BE2C (cell line): ENCODE results near the gene OPHN1.

Experiments
- DNase-seq: peaks from one replicate; pipeline ENCODE4 v3.0.0-alpha.2; 2020
- H3K27me3 ChIP-seq: fragments of 250-450 bp; sonication (Bioruptor Pico); 2 replicates; pipeline ENCODE4 v1.5.1; 2020; ENCODE audit warnings: mild to moderate bottlenecking
- H3K36me3 ChIP-seq: fragments of 250-450 bp; sonication (Bioruptor Pico); 2 replicates; pipeline ENCODE4 v1.5.1; 2020; ENCODE audit warnings: mild to moderate bottlenecking
- H3K4me1 ChIP-seq: fragments of 250-450 bp; sonication (Bioruptor Pico); 2 replicates; pipeline ENCODE4 v1.5.1; 2020
- H3K4me3 ChIP-seq: 2 replicates; pipeline ENCODE4 v1.5.1; 2011; ENCODE audit warnings: low read depth, low read length
- H3K9me3 ChIP-seq: fragments of 250-450 bp; sonication (Bioruptor Pico); 2 replicates; pipeline ENCODE4 v1.5.1; 2020
- CTCF ChIP-seq: IDR thresholded peaks from 2 replicates; pipeline ENCODE4 v1.5.1; 2012; ENCODE audit warnings: mild to moderate bottlenecking, low read depth, low read length

Gene OPHN1

GRCh38 chrX:68411729-68412128, 21.6 kb downstream of the OPHN1 start:
- Histone ChIP-seq H3K36me3 (no peaks in the 10 kb centered on the region), H3K4me3 (no peak overlapping the region), H3K4me1 (no peaks in the 10 kb centered on the region), H3K9me3 (no peaks in the 10 kb centered on the region), H3K27me3 (no peaks in the 10 kb centered on the region)
- DNase-seq = no peak
- TF ChIP-seq CTCF = no peak

GRCh38 chrX:68409194-68409593, 24.1 kb downstream of the OPHN1 start:
- no peak for TF ChIP-seq CTCF
- DNase-seq = no peak
- H3K4me3 ChIP-seq = no peak overlapping the region
- H3K4me1 ChIP-seq = no peaks in the 10 kb centered on the region
- no peaks in the 10 kb centered on the region for H3K27me3 ChIP-seq
- no peaks in the 10 kb centered on the region for H3K9me3 ChIP-seq
- no peaks in the 10 kb centered on the region for H3K36me3 ChIP-seq

GRCh38 chrX:68403522-68403921, 29.8 kb downstream of the OPHN1 start:
- DNase-seq = no peak
- H3K36me3 ChIP-seq = no peaks in the 10 kb centered on the region
- no peaks in the 10 kb centered on the region for H3K27me3 ChIP-seq
- H3K9me3 ChIP-seq = no peaks in the 10 kb centered on the region
- no peak overlapping the region for H3K4me3 ChIP-seq
- H3K4me1 ChIP-seq = no peaks in the 10 kb centered on the region
- TF ChIP-seq CTCF = no peak

GRCh38 chrX:68403038-68403437, 30.3 kb downstream of the OPHN1 start:
- no peak overlapping the region for H3K4me3 ChIP-seq
- TF ChIP-seq CTCF = no peak
- no peaks in the 10 kb centered on the region for H3K36me3 ChIP-seq
- H3K9me3 ChIP-seq = no peaks in the 10 kb centered on the region
- no peak for DNase-seq
- H3K4me1 ChIP-seq = no peaks in the 10 kb centered on the region
- H3K27me3 ChIP-seq = no peaks in the 10 kb centered on the region

- TF ChIP-seq CTCF = no peak
Measured at GRCh38 chrX:68402094-68402493, 31.2 kb downstream of the OPHN1 start.

GRCh38 chrX:68398291-68398690, 35.0 kb downstream of the OPHN1 start:
- TF ChIP-seq CTCF = no peak
- no peak for DNase-seq
- no peaks in the 10 kb centered on the region for H3K9me3 ChIP-seq
- no peaks in the 10 kb centered on the region for H3K27me3 ChIP-seq
- no peaks in the 10 kb centered on the region for H3K4me1 ChIP-seq
- H3K4me3 ChIP-seq = no peak overlapping the region
- no peaks in the 10 kb centered on the region for H3K36me3 ChIP-seq

More at GRCh38 chrX:68402094-68402493, 31.2 kb downstream of the OPHN1 start:
- DNase-seq = no peak
- no peaks in the 10 kb centered on the region for H3K36me3 ChIP-seq
- no peak overlapping the region for H3K4me3 ChIP-seq
- no peaks in the 10 kb centered on the region for H3K4me1 ChIP-seq
- no peaks in the 10 kb centered on the region for H3K9me3 ChIP-seq
- no peaks in the 10 kb centered on the region for H3K27me3 ChIP-seq
